H4 (cell line): Measurements from ENCODE around the gene DNMT3A. TPM values are rescaled to one million over a fixed set of nuclear protein-coding genes. Genes with fewer than 3 reads are reported as not detected.
A peak's percentile ranks its signal among the peaks of the same experiment; 100 is the strongest.

Experiments used
- DNase-seq: peaks from one replicate; pipeline ENCODE4 v3.0.0-alpha.2; 2015; ENCODE audit warnings: low spot score
- total RNA-seq: library from RNA; depleted of rRNA; stranded (reverse); fragments of >200 nt; shearing (Covaris generic); gene quantifications from 2 replicates; pipeline ENCODE4 v1.2.3, GENCODE V29; 2014

The DNMT3A gene
- total RNA-seq, 1 experiment from 2014 or later = 2.4 TPM

DNA sequence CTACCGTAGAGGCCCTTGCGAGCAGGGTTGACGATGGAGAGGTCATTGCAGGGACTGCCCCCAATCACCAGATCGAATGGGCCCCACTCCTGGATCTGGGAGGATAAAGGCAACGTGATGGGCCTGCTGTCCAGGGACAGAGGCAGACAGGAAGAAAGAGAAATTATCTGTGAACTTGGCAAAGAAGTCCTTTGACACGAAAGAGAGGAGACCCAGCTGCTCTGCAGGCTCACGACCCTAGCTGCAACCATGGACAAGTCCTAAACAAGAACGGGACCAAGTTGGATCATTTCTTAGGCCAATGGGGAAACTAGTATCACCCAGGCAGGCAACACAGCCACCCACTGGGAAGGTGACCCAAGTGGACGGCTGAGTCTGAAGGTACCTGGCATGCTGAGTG lies 101.1 kb downstream of the DNMT3A start:
- DNase-seq = no peak

DNA sequence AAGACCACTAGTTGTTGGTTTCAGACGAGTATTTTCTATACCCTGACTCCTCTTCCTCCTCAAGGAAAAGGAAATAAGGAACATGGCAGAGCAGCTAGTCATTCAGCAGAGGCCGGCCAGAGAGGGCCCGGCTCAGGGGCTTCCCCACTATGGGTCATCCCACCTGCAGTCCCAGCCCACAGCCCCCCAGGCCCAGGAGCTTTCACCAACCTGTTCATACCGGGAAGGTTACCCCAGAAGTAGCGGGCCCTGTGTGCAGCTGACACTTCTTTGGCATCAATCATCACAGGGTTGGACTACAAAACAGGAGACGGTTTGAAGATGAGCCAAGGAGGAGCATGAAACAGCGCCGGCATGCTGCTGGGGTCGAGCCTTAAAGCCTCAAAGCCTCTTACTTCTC lies 102.8 kb downstream of the DNMT3A start:
- no peak for DNase-seq

DNA sequence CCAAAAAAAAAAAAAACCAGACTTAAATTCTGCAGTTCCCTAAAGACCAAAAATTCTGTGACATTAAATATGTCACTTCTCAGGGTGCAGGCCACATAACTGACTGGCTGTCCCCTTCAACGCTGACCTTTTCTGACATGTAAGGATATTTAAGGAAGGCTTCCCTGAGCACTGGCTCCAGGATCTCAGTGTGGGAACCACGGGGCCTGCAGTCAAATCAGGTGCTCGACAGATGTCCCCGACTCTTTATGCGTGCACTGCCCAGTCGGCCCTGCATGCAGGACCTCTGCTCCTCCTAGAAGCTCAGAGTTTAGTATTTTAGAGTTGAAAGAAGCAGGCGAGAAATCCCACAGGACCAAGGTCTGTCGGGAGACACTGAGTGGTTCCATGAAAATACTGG lies 104.0 kb downstream of the DNMT3A start:
- DNase-seq = no peak

DNA sequence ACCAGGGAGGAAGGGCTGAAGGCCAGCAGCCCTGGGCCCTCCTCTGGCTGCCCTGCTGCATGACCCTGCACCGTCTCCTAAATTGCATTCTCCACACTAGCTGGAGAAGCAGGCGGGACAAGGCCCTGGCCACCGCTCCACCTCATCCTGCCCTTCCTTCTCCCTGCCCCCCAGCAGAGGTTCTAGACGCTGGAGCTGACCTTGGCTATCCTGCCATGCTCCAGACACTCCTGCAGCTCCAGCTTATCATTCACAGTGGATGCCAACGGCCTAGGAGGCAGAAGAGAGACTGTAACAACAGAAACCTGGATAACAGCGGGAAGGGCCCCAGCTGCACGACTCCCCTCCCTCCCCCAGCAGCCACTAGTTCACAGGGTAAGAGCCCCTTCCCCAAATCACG lies 105.0 kb downstream of the DNMT3A start:
- DNase-seq = no peak

DNA sequence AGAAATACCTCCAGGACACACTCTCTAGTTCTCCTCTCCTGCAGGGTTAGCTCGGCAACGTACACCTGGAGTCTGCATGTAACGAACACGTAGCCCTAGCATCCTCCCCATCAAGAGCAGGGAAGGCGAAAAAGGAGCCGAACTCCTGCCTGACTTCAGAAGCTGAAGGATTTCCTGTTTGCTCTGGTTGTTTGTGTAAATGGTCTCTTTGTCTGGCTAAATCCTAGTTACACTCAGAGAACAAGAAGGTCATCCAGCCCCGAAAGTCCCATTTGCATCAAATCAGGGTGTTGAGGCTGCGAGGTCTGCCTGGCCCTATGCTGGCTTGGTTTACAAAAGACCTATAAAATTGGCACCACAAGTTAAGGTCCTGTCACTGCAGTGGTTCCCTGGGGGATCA lies 107.0 kb downstream of the DNMT3A start:
- DNase-seq = no peak

DNA sequence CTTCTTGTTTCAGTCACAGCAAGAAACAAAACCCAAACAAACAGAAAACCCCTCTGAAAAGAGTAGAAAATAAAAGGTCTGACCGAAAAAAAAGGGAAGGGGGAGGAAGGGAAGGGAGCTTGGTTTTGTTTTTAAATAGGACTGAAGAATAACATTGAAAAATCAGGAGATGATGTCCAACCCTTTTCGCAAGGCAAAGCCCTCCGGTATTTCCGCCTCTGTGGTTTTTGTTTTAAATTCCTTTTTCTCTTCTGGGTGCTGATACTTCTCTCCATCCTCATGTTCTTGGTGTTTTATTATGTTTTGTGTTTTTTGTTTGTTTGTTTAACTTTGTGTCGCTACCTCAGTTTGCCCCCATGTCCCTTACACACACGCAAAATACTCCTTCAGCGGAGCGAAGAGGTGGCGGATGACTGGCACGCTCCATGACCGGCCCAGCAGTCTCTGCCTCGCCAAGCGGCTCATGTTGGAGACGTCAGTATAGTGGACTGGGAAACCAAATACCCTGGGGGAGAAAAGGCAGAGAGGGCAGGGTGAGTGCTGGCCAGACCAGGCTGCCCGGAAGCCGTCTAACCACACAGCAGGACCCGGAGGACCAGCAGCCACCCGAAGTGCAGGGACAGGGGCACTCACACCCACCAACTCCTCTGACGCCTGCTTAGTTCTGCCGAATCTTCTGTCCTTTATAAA lies 107.7 kb downstream of the DNMT3A start:
- DNase-seq = no peak

DNA sequence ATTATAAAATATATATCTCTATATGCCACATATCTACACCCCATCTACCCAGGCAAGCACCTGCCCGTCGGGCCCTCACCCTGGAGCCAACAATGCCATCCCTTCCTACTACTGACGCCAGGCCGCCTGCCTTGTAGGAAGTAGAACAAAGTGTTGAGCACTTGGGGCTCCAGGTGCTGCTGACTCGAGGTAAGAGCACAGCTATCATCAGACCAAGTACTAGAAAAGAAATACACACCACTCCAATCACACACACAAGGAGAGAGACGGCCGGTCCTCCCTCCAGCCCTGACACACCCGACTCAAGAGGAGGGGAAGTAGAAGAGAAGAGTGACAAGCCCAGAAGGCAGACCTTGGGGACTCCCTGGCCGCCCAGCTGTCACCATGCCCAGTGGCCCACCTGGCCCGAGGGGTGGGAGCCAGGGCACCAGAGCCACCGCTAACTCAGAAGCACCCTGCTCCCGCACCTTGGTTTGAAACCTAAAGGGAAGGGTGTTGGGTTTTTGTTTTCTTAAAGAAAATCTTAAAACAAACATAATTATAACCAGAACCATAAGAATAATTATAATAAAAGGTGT lies 109.4 kb downstream of the DNMT3A start:
- no peak for DNase-seq

DNA sequence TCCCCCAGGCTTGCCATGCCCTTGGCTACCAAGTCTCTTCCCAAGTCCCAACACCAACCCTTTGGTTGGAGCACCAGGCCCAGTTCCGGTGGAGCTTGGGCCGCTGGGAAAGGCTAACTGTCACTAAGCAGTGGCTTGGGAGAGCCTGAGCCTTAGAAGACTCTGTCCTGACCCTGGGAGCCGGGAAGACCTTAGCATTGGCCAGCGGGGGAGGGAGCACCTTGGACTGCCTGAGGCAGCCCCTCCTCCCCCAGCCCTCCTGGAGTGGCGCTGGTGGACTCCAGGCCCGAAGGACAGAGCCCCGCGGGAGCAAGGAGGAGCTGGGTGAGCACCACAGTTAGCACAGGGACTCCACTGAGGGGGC lies 110.8 kb downstream of the DNMT3A start:
- DNase-seq = no peak

DNA sequence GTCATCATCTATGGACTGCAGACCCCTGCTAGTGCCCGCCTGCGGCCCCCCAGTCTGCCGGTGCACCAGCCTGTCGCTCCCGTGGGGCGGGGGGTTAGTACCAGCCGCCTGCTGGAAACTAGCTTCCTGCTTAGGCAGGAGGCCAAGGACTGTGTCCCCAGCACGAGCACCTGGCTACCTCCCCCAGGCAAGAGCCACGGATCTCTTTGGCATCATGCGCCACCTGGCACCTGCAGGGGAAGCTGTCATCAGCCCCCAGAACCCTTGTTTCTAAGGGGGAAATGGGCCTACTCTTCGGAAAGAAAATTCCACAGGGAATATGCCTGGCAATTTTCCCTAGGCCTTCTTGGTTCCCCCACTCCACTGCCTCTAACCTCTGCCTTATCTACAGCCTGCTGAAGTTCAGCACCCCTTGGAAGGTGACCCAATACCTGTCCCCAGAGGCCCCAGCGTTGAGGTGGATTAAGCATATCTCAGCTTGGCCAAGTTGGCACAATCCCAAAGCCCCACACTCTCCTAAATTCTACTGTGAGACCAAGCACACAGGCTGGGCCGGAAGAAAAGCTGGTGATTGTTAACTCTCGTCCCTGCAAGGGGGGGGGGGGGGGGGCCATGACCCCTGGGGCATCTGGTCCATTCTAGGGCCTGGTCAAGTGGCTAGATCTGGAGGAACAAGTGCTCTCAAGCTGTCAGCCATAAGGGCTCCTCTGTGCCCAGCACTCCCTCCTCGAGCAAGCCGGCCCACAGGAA lies 111.4 kb downstream of the DNMT3A start:
- no peak for DNase-seq

DNA sequence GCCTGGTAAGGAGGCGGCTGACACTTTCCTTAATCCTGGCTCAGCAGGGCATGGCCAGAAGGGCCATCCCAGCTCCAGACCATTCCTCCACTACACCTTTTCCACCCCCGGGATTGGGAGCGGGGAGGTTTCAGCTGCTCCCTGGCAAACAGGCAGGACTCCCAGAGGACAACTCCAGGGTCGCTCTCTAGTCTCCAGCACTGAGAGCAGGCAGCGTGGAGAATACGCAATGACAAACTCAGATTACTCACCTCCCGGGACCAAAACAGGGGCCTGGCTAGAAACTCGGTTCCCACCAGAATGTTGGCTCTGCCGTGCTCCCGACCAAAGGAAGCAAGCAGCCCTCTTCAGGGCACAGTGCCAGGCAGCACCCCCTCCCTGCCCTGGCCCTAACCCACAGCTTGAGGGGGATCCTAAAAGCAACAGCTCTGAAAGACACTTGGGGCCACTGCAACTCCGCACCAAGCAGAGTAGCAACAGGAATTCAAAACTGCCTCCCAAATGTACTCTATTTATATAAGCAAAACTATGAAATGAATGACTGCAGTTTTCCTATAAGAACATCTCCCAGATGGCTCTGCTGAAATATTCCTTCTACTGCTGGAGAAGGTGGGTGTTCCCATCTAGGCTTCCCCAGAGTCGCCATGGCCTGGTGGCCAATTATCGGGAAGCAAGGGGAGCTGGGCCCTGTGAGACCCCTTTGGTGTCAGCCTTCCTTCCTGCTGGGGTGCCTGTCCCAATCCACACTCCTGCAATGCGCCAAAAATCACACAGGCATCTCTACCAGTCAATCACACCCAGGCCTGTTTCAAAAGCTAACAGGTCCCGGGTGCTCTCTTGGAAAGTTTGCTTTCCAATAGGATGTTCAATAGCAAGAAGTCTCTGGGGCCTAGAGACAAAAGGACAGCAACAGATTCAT lies 112.2 kb downstream of the DNMT3A start:
- DNase-seq = no peak

DNA sequence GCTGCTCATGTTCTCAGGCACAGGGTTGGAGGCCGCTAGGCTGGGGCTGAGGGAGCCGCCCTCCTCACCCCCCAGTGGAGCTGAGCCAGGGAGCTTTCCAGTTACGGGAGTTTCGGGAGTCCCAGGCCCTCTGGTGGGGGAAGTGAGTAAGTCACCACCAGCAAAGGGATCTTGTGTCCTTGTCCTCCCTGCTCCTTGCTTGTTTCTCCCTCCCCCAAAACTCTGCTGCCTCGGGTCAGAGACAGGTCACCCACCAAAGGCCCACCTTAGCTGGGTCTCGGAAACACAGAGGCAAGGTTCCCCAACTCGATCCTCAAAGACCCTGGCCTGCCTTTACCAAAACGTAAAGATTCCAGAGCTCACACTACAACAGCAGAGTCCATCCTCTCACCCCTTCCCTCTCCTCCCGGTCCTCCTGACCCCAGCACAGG lies 112.9 kb downstream of the DNMT3A start:
- DNase-seq = peak; percentile 64

DNA sequence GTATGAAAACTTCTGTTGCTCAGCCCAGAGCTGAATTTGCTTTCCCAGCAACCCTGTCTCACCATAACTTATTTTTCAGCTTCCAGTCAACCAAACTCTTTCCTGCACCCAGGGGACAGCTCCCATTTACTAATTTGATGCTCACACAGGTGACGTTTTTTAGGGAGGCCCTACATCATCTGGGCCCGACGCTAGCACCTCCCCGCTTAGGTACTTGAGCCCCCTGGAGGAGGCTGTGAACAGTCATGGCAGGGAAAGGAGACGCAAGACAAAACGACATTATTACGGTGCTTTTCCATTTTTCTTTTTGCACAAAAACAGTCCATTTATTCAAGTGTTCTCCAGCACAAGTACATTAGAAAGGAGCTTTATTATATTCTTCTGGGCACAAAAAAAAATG lies 114.1 kb downstream of the DNMT3A start:
- no peak for DNase-seq

DNA sequence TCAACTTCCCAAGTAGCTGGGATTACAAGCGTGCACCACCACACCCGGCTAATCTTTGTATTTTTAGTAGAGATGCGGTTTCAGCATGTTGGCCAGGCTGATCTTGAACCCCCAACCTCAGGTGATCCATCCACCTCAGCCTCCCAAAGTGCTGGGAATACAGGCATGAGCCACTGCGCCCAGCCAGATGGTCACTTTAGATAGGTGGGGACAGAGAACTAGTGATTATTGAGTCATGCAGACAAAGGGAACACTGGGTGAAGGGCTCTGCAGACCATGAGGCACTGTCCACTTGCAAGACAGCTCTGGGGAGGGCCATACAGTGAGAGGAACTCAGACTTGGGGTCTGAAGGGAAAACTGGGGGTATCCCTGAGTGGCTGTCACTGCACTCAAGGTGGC lies 114.9 kb downstream of the DNMT3A start:
- no peak for DNase-seq

DNA sequence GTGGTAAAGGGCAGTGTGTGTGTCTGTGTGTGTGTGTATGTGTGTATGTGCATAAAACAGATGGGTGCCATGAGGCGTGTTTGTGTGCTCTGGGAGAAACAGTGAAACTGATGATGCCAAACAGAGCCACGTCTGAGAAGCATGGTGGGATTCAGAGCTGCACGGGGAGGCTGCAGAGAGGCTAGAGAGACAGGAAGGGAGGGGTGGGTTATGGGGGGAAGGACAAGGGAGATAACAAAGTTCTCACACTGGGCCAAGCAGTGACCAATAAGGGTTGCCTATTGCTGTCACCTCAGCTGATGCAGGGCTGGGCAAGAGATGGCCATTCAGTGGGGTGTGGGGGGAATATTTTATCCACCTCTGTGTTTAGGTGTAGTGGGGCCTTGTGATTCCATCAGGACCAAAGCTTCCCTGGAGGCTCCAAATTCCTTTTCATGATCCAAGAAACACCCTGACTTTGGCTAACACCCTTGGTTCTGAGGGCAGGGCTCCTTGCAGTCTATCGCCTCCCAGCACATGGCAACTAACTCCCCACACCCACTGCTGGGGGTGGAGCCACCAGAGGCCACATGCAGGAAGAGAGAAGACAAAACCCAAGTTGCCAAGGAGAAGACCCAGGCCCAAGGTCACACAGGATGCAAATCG lies 119.1 kb downstream of the DNMT3A start:
- no peak for DNase-seq

DNA sequence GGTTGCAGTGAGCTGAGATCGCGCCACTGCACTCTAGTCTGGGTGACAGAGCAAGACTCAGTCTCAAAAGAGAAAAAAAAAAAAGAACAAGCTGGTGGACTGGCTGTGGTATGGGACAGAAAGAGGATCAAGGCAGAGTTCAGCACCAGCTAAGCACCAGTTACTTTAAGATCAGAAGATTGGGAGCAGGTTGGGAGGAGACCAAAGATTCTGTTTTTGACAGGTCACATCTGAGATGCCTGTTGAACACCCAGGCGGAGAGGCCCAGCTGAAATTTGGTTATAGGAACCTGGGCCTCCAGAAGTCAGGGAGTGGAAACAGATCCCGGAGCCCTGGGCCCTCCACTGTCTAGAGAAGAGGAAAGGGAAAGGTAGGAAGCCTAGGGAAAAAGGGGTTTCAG lies 120.1 kb downstream of the DNMT3A start:
- DNase-seq = no peak

DNA sequence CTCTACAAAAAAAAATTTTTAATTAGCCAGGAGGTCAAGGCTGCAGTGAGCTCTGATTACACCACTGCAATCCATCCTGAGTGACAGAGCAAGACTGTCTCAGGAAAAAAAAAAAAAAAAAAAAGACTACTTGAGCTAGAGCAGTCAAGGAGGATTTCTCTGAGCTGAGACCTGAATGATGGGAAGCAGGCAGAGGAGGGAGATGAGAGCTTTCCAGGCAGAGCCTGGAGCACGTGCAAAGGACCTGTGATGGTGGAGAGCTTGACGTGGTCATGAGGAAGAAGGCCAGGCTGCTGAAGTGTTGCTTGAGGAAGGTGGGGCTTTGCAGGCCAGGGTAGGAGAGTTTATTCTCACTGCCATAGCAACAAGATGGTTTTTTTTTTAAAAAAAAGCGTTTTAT lies 121.4 kb downstream of the DNMT3A start:
- DNase-seq = no peak

DNA sequence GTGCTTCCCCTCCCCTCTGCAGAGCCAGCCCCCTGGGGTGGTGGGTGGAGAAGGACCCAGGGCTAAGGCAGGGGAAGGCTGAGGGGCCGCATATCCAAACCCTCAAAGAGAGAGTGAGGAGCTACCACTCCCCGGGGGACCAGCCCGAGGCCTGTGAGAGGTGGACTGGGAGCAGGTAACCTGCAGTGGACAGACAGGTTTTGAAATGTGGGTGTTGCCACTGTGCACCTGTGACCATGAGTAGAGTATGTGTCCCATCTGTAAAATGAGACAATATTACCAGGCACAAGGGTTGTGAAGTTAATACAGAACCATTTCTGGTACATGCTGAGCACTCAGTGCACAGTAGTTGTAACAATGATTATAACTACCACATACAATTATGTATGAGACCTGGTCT lies 122.1 kb downstream of the DNMT3A start:
- no peak for DNase-seq

DNA sequence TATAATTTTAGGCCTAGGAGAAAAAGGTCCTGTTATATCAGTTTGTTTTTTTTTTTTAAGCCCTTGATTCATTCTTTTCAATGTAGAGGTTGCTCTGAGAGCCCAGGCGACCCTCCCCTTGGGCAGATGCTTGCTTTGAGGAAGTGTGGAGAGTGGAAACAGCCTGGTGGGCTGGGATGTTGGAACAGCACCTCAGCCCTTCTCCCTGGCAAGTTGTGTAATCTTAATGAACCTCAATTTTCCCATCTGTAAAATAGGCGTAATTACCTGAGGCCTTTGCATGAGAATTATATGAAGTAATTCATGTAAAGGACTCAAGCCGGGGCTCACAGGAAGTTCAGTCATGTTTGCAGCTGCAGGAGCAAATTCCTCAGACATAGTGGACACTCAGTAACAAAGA lies 123.6 kb downstream of the DNMT3A start:
- no peak for DNase-seq

DNA sequence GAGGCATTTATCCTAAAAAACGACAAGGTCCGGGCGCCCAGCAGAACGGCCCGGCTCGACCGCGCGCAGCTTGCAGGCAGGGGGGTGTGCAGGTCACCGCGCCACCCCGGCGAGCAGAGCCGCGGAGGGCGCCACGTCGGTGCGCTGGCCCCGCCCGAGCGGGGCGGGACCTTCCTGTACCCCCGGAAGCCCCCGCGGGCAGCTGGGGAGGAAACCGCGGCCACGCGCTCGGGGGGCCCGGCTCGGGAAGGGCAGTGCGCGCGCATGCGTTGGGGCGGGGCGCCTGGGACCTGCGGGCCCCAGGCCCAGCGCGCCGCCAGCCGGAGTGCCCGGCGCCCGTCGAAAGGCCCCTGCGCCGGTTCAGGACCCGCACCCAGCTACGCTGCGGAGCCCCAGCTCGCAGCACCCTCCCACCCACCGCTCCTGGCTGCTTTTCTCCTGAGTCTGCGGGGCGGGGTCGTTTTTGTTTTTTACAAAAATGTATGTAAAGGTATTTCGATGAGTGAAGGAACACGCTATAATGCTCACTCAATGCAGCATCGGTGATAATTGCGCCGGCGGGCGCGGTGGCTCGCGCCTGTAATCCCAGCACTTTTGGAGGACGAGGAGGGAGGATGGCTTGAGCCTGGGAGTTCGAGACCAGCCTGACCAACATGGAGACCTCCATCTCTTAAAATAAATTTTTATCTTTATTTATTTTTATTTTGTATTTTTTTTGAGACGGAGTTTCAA lies 125.6 kb downstream of the DNMT3A start:
- DNase-seq = no peak

DNA sequence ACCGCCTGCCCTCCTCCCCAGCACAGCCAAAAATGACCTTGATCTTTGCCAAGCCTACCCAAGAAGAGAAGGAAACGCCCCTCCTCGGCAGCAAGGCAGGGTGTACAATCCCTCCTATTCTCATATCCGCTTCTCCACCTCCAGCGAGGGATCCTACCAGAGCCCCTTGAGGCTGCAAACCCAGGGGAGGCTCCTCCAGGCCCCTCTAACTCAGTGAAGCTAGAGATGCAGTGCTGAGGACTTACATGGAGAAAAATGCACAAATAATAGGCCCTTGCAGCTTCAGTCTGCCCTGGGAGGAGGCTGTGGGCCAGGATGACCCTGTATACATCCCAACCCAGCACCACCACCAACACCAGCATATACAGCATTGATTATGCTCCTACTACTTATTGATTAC lies 126.5 kb downstream of the DNMT3A start:
- no peak for DNase-seq

DNA sequence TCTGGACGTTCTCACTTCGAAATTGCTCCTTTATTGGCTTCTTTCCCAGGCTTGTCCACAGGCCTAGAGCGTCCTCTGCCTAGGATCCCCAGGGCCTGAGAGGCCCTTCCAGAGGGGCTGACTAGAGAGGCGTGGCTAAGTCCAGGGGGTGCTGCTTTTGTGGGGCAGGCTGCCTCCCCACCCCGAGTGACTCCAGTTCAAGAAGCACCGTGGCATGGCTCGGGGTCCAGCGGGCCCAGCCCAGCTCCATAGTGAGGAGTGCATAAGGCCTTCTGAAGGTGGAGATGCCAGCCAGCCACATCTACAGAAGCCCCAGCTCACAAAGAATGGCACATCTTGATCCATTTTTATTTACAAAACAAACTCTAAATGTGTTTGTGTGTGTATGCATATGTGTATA lies 128.5 kb downstream of the DNMT3A start:
- no peak for DNase-seq
